HepG2 (cell line): ENCODE measurements around the gene FOSB. TPM values are rescaled to one million over a fixed set of nuclear protein-coding genes. Genes with fewer than 3 reads are reported as not detected.

Experiments
- CBX5 ChIP-seq: sonication (generic); formaldehyde crosslinking; IDR thresholded peaks from 2 replicates; pipeline ENCODE4 v1.4.0; 2020; ENCODE audit warnings: missing genetic modification reagents, borderline replicate concordance
- CSRNP1 ChIP-seq: sonication (generic); formaldehyde crosslinking; IDR thresholded peaks from 2 replicates; pipeline ENCODE4 v1.8.1; 2023; ENCODE audit warnings: mild to moderate bottlenecking, missing genetic modification reagents
- DMTF1 ChIP-seq: sonication (generic); formaldehyde crosslinking; IDR thresholded peaks from 2 replicates; pipeline ENCODE4 v1.4.0; 2020; ENCODE audit warnings: mild to moderate bottlenecking, missing genetic modification reagents
- EEA1 ChIP-seq: sonication (generic); formaldehyde crosslinking; IDR thresholded peaks from 2 replicates; pipeline ENCODE4 v1.5.1; 2020; ENCODE audit warnings: mild to moderate bottlenecking, missing genetic modification reagents, borderline replicate concordance
- JDP2 ChIP-seq: sonication (generic); formaldehyde crosslinking; IDR thresholded peaks from 2 replicates; pipeline ENCODE4 v1.8.1; 2022; ENCODE audit warnings: missing genetic modification reagents, borderline replicate concordance
- KLF15 ChIP-seq: sonication (generic); formaldehyde crosslinking; IDR thresholded peaks from 2 replicates; pipeline ENCODE4 v1.8.1; 2023; ENCODE audit warnings: borderline replicate concordance, mild to moderate bottlenecking, inconsistent platforms, missing genetic modification reagents, mixed read lengths
- MAX ChIP-seq: IDR thresholded peaks from 2 replicates; pipeline ENCODE4 v1.6.1; 2012; ENCODE audit warnings: inconsistent platforms
- MLX ChIP-seq: IDR thresholded peaks from 2 replicates; pipeline ENCODE4 v1.6.1; 2016
- MTF1 ChIP-seq: sonication (generic); formaldehyde crosslinking; IDR thresholded peaks from 2 replicates; pipeline ENCODE4 v1.5.0; 2020; ENCODE audit warnings: missing genetic modification reagents
- NPAS2 ChIP-seq: sonication (generic); formaldehyde crosslinking; IDR thresholded peaks from 2 replicates; pipeline ENCODE4 v1.8.0; 2022; ENCODE audit warnings: mild to moderate bottlenecking, missing genetic modification reagents, borderline replicate concordance
- PLSCR1 ChIP-seq: sonication (generic); formaldehyde crosslinking; IDR thresholded peaks from 2 replicates; pipeline ENCODE4 v1.5.0; 2020; ENCODE audit warnings: missing genetic modification reagents, mild to moderate bottlenecking, borderline replicate concordance
- POGZ ChIP-seq: sonication (generic); formaldehyde crosslinking; IDR thresholded peaks from 2 replicates; pipeline ENCODE4 v1.4.0; 2020; ENCODE audit warnings: mild to moderate bottlenecking, missing genetic modification reagents
- SAFB2 ChIP-seq: sonication (generic); formaldehyde crosslinking; IDR thresholded peaks from 2 replicates; pipeline ENCODE4 v1.5.1; 2020; ENCODE audit warnings: missing genetic modification reagents, low read depth, mild to moderate bottlenecking, borderline replicate concordance
- SAP130 ChIP-seq: IDR thresholded peaks from 2 replicates; pipeline ENCODE4 v1.6.1; 2016; ENCODE audit warnings: low read depth
- TOPORS ChIP-seq: sonication (generic); formaldehyde crosslinking; IDR thresholded peaks from 2 replicates; pipeline ENCODE4 v1.8.0; 2023; ENCODE audit warnings: mild to moderate bottlenecking, missing genetic modification reagents
- YY1 ChIP-seq: IDR thresholded peaks from 2 replicates; pipeline ENCODE4 v1.6.1; 2011; ENCODE audit warnings: low read length, low read depth, moderate library complexity, mild to moderate bottlenecking; ENCODE audit not compliant: insufficient read depth, insufficient replicate concordance
- ZNF414 ChIP-seq: sonication (generic); formaldehyde crosslinking; IDR thresholded peaks from 2 replicates; pipeline ENCODE4 v1.5.0; 2020; ENCODE audit warnings: missing genetic modification reagents
- ZNF468 ChIP-seq: sonication (generic); formaldehyde crosslinking; IDR thresholded peaks from 2 replicates; pipeline ENCODE4 v1.8.0; 2022; ENCODE audit warnings: mild to moderate bottlenecking, moderate library complexity, missing genetic modification reagents
- ZNF563 ChIP-seq: sonication (generic); formaldehyde crosslinking; IDR thresholded peaks from 2 replicates; pipeline ENCODE4 v1.8.0; 2022; ENCODE audit warnings: mild to moderate bottlenecking, moderate library complexity, missing genetic modification reagents
- ZNF770 ChIP-seq: sonication (generic); formaldehyde crosslinking; IDR thresholded peaks from 2 replicates; pipeline ENCODE4 v1.5.0; 2020; ENCODE audit warnings: mild to moderate bottlenecking, missing genetic modification reagents
- ZNF792 ChIP-seq: IDR thresholded peaks from 2 replicates; pipeline ENCODE4 v1.6.1; 2016
- polyA plus RNA-seq, 8 experiments: library from polyadenylated mRNA; depleted of rRNA in 3 of 8; stranded (reverse) in 7 of 8; unstranded in 1 of 8; fragments of >200 nt; fragmentation: Illumina TruSeq in 4 of 8; extraction: Trizol in 4 of 8; gene quantifications; 2 replicates each; pipeline versions ENCODE4 v1.2.1 to v1.2.3, GENCODE V29; 2011 to 2016; ENCODE audit warnings: low read depth in 4 of 8, missing spikeins in 1 of 8, mixed read lengths in 1 of 8; ENCODE audit not compliant: insufficient read depth in 1 of 8
- total RNA-seq, 5 experiments: library from RNA; depleted of rRNA; stranded (reverse); fragments of >200 nt; fragmentation: Illumina TruSeq; extraction: Trizol; gene quantifications; 2 replicates each; pipeline ENCODE4 v1.2.3, GENCODE V29; 2016; ENCODE audit warnings: low read depth in 1 of 5

FOSB gene
- total and polyA plus RNA-seq, 2 of the 13 experiments (the other 11 are each of a cell fraction or from before 2014, with no cell fraction given), result 2.8 to 6.0 TPM

- peak; percentile 96; the same call in 1 of the 2 replicates for TF ChIP-seq CSRNP1 (CRISPR knock-in tag)
- 0 out of 2 replicates have a peak, but pooled peaks have one; percentile 25 for TF ChIP-seq ZNF414 (CRISPR knock-in tag)
- peak; percentile 64 for TF ChIP-seq MLX (CRISPR knock-in tag)
- TF ChIP-seq DMTF1 (CRISPR knock-in tag), result 0 out of 2 replicates have a peak, but pooled peaks have one; percentile 78
- peak; percentile 74; the same call in 1 of the 2 replicates for TF ChIP-seq ZNF770 (CRISPR knock-in tag)
- TF ChIP-seq JDP2 (CRISPR knock-in tag), result no peak
- peak; percentile 90; the same call in 1 of the 2 replicates for TF ChIP-seq CBX5
- TF ChIP-seq PLSCR1 (CRISPR knock-in tag), result no peak
- 0 out of 2 replicates have a peak, but pooled peaks have one; percentile 19 for TF ChIP-seq ZNF563 (CRISPR knock-in tag)
- TF ChIP-seq MTF1 (CRISPR knock-in tag), result no peak
- TF ChIP-seq NPAS2 (CRISPR knock-in tag), result no peak
- peak; percentile 77 for TF ChIP-seq SAP130 (CRISPR knock-in tag)
- TF ChIP-seq KLF15 (CRISPR knock-in tag), result 0 out of 2 replicates have a peak, but pooled peaks have one; percentile 9
- TF ChIP-seq YY1, result no peak
- TF ChIP-seq ZNF468, result no peak
- TF ChIP-seq SAFB2, result peak; percentile 54; the same call in 1 of the 2 replicates
- no peak for TF ChIP-seq EEA1 (CRISPR knock-in tag)
- TF ChIP-seq ZNF792 (CRISPR knock-in tag), result no peak; the same call in none of the 2 replicates
- TF ChIP-seq MAX, result peak; percentile 94
- peak; percentile 52; the same call in 1 of the 2 replicates for TF ChIP-seq POGZ
- TF ChIP-seq TOPORS (CRISPR knock-in tag), result peak; percentile 75; the same call in 1 of the 2 replicates
Measured at GRCh38 chr19:45423589-45424190, 44.1 kb upstream of the FOSB start, which contains the start of gene ERCC1 (continued).
